Cardiac fibroblast (primary cell): ENCODE data around the gene AHSG.

Experiments
- DNase-seq, 2 donors: peaks; one replicate each; pipeline versions ENCODE4 v3.0.0 to v3.0.0-alpha.2; 2010; ENCODE audit warnings: low read depth in 2 of 2
- H3K4me3 ChIP-seq, 2 donors: replicated peaks in 1 of 2; 1 replicate in 1 of 2; 2 replicates in 1 of 2; pipeline ENCODE4 v1.5.1; 2011; ENCODE audit warnings: low read depth in 2 of 2, low read length in 2 of 2, mild to moderate bottlenecking in 2 of 2, moderate library complexity in 1 of 2
- TF ChIP-seq, protein P1 (sequence below): IDR thresholded peaks from one replicate; pipeline ENCODE4 v1.5.1; 2011; ENCODE audit warnings: low read depth, mild to moderate bottlenecking, low read length, inconsistent platforms

AHSG gene

DNA sequence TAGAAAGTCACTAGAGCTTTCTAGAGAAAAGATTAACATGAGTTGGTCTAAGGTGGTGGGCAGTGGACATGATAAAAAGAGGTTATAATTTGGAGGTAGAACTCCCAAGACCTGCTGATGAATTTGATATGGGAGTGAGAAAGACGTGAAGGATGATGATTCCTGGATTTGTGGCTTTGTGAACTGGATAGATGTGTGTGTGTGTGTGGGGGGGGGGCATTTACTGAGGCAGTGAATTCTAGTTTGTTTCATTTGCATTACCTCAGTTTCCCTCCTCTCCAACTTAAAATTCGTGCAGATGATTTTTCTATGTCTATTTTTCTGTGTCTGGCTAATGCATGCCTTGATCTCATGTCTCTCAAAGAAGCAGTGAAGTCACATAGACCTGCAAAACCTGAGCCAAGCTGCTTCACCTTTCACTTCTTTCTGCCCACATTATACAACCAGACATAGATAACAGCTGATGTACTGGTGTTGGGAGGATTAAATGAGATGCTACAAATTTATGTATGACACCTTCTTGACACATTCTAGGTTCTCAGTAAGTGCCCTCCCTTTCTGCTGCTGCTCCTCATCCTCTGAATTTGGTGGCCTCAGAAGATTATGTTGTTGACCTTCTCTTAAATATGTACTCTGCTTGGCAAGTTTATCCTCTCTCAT lies 9.9 kb downstream of the AHSG start:
- TF ChIP-seq, protein P1, sequence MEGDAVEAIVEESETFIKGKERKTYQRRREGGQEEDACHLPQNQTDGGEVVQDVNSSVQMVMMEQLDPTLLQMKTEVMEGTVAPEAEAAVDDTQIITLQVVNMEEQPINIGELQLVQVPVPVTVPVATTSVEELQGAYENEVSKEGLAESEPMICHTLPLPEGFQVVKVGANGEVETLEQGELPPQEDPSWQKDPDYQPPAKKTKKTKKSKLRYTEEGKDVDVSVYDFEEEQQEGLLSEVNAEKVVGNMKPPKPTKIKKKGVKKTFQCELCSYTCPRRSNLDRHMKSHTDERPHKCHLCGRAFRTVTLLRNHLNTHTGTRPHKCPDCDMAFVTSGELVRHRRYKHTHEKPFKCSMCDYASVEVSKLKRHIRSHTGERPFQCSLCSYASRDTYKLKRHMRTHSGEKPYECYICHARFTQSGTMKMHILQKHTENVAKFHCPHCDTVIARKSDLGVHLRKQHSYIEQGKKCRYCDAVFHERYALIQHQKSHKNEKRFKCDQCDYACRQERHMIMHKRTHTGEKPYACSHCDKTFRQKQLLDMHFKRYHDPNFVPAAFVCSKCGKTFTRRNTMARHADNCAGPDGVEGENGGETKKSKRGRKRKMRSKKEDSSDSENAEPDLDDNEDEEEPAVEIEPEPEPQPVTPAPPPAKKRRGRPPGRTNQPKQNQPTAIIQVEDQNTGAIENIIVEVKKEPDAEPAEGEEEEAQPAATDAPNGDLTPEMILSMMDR = no peak
- H3K4me3 ChIP-seq = no peak overlapping the region
- no peak for DNase-seq

- TF ChIP-seq, protein P1 = no peak
- no peak for DNase-seq
- no peak overlapping the region for H3K4me3 ChIP-seq
These were observed 11.7 kb downstream of the AHSG start for GRCh38 chr3:186624598-186624997.

DNA sequence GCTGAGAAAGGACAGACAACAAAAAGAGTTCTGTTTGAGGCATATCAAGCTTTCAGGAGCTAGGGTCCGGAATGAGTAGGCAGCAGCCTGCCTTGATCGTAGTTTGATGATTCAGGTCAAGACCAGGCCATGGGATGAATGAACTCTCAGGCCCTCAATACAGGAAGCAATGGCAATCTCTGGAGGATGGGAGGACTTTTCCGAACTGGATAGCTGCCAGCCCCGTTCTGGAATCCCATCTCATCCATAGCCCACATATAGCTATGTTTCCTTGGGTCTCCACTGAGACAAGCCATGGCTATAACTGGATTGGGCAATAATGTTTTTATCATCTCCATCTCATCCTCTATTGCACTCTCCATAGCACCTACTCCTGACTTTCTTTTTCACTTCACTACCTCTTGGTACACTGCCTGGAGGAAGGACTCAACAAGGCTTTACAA lies 12.8 kb downstream of the AHSG start:
- no peak overlapping the region for H3K4me3 ChIP-seq
- DNase-seq = no peak
- TF ChIP-seq, protein P1 = no peak

- TF ChIP-seq, protein P1 = no peak
- no peak for DNase-seq
These were observed 13.5 kb downstream of the AHSG start for GRCh38 chr3:186626254-186626847.

GRCh38 chr3:186627852-186628414 lies 15.1 kb downstream of the AHSG start:
- H3K4me3 ChIP-seq = no peak overlapping the region
- DNase-seq = no peak
- TF ChIP-seq, protein P1 = no peak

More at GRCh38 chr3:186626254-186626847, 13.5 kb downstream of the AHSG start:
- H3K4me3 ChIP-seq = no peak overlapping the region

DNA sequence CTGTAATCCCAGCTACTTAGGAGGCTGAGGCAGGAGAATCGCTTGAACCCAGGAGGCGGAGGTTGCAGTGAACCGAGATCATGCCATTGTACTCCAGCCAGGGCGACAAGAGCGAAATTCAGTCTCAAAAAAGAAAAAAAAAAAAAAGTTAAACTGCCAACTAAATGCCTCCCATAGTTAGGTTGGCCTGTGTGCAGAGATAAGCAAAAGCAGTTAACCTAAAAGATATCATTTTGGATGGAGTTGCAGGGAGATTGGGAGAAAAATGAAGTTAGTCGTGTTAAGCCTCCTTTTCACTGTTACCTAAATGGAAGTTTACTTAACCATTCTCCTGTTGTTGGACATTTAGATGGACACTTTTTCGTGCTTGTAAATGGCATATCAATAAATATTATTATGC lies 15.9 kb downstream of the AHSG start:
- TF ChIP-seq, protein P1 = no peak

More for the DNA sequence above, 15.9 kb downstream of the AHSG start:
- no peak for DNase-seq
- H3K4me3 ChIP-seq = no peak overlapping the region
